ENCODE data around the gene CCDC194.

The CCDC194 gene

DNA sequence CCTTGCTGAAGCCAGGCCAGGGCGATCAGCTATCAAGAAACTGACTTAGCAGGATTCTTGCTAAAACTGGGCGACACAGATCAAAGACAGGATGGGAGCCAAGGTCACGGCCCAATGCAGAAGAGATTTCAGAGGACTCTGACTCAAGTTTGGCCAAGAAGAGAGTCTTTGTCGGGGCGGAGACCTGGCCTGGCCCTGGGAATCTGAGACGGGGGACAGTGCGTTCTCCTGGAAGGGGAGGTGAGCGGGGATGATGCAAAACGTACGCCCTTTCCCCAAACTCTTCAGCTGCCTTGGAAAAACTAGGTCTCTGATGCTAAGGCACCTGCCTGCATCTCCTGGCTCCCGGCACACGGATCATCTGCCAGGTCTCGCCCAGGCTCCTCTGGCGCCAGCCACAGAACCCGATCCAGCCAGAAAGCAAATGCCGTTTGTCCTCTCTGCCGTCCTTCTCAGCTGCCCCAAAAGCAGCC, 35.7 kb upstream of the CCDC194 start:
- no peak for TF ChIP-seq CTCF (IDR thresholded peaks at IDR 0.05; ENCODE audit: insufficient read depth, low read depth, low read length, missing control alignments)
- DNase-seq (ENCODE audit: low read depth), result no peak
- no peak overlapping the region for H3K4me3 ChIP-seq (ENCODE audit: low read length)

DNA sequence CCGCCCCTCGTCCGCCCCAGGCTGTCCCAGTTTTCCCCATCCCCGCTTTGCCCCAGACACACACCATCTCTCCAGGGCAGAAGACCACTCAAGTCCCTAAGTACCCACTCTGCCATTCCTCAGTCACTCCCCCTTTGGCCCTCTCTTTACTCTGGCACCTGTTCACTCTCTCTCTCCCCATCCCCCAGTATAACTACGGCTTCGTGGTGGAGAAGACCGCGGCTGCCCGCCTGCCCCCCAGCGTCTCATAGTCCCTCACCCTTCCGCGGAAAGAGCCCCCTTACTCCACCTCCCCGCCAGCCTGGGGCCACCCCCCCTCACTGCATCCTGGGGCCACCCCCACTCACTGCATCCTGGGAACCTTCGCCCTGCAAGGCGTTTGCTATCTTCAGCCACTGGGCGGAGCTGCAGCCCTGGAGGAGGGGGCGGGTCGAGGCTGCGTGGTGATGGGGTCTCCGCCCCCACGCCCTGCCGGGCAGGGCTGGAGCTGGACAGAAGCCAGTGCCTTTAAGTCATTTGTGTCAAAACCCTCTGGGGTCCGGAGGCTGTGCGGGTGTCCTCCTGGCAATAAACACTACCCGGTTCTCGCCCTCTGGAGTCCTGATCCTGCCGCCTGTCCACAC, 30.9 kb upstream of the CCDC194 start:
- peak; percentile 36 for DNase-seq (ENCODE audit: low read depth)
- H3K4me3 ChIP-seq (ENCODE audit: low read length), result no peak overlapping the region
- peak; percentile 61 for TF ChIP-seq CTCF (IDR thresholded peaks at IDR 0.05; ENCODE audit: insufficient read depth, low read depth, low read length, missing control alignments)

- TF ChIP-seq CTCF (IDR thresholded peaks at IDR 0.05; ENCODE audit: insufficient read depth, low read depth, low read length, missing control alignments), result no peak
- DNase-seq (ENCODE audit: low read depth), result peak; percentile 20
- no peak overlapping the region for H3K4me3 ChIP-seq (ENCODE audit: low read length)
These were observed 29.6 kb upstream of the CCDC194 start for GRCh38 chr19:17423429-17424208.

DNA sequence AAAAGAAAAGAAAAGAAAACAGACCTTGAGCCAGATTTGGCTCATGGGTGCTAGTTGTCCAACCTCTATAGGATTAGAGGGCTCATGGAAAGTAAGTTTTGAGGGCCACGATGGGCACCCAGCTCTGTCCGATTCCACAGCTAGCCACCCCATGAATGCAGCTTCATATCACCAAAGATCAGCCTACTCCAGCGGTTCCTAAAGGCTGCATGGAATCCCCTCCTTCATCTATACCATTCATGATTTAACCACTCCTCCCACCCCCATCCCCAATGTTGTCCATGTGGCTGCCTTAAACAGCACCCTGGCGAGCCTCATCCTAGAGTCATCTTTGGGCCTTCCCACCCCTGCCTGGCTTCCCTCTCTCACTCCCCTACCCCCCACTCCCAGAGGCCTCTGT, 27.9 kb upstream of the CCDC194 start:
- DNase-seq (ENCODE audit: low read depth), result no peak
- no peak for TF ChIP-seq CTCF (IDR thresholded peaks at IDR 0.05; ENCODE audit: insufficient read depth, low read depth, low read length, missing control alignments)
- no peak overlapping the region for H3K4me3 ChIP-seq (ENCODE audit: low read length)

GRCh38 chr19:17420475-17420924, 26.5 kb upstream of the CCDC194 start:
- peak; percentile 31 for DNase-seq (ENCODE audit: low read depth)
- peak overlapping the region; percentile 89 for H3K4me3 ChIP-seq (ENCODE audit: low read length)
- TF ChIP-seq CTCF (IDR thresholded peaks at IDR 0.05; ENCODE audit: insufficient read depth, low read depth, low read length, missing control alignments), result no peak

DNA sequence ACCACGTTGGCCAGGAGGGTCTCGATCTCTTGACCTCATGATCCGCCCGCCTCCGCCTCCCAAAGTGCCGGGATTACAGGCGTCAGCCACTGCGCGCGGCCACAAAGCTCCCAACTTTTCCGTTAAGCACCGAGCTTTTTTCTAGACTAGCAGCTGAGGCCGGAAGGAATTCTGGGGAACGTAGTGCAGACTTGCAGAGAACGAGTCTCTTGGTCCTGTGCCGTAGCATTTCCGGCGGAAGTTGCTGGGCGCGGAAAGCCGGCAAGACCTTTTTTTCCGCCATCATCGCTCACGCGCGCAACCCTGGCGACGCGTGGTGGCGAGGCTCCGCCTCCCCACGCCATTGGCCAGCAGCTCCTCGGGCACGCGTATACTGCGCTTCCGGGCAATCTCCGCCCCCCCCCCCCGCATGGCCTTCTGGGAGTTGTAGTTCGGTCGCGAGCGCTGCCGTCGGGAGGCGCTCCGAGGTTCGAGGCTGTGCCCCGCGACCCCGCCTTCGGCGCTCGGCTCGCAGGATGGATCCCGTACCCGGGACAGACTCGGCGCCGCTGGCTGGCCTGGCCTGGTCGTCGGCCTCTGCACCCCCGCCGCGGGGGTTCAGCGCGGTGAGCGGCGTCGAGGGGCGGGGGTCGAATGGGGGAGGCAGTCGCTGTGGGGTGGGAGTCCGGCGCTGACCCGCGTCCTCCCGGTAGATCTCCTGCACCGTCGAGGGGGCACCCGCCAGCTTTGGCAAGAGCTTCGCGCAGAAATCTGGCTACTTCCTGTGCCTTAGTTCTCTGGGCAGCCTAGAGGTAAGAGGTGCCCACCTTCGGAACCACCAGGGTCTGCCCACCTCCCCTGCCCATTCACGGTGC, 25.9 kb upstream of the CCDC194 start, which contains the start of gene MVB12A:
MVB12A (plus strand) TSS at position 427 of the 854 bp plus-strand sequence; CDS start at position 516, 89 bp downstream.
- TF ChIP-seq CTCF (IDR thresholded peaks at IDR 0.05; ENCODE audit: insufficient read depth, low read depth, low read length, missing control alignments), result no peak
- H3K4me3 ChIP-seq (ENCODE audit: low read length), result peak within 1 kb of the TSS; percentile 89
- peak; percentile 99 for DNase-seq (ENCODE audit: low read depth)

Data from epithelial cell of esophagus (primary cell).